HepG2 (cell line): ENCODE data around the gene FKBP1A. TPM values are rescaled to one million over a fixed set of nuclear protein-coding genes. Genes with fewer than 3 reads are reported as not detected.

ENCODE experiments used
- ARNT ChIP-seq: fragments of 450-650 bp; IDR thresholded peaks from 2 replicates; pipeline ENCODE4 v1.6.1; 2017
- ATF5 ChIP-seq: sonication (generic); formaldehyde crosslinking; IDR thresholded peaks from 2 replicates; pipeline ENCODE4 v1.4.0; 2020; ENCODE audit warnings: mild to moderate bottlenecking, low read depth, missing genetic modification reagents
- CHCHD3 ChIP-seq: sonication (generic); formaldehyde crosslinking; IDR thresholded peaks from 2 replicates; pipeline ENCODE4 v1.8.0; 2022; ENCODE audit warnings: mild to moderate bottlenecking, missing genetic modification reagents, moderate library complexity
- FOXA3 ChIP-seq: IDR thresholded peaks from 2 replicates; pipeline ENCODE4 v1.6.1; 2016; ENCODE audit warnings: missing genetic modification reagents, missing compliant biosample characterization
- FOXP1 ChIP-seq, 2 experiments: fragments of 450-650 bp in 1 of 2; IDR thresholded peaks; 2 replicates each; pipeline ENCODE4 v1.6.1; 2017 to 2018; ENCODE audit warnings: antibody characterized with exemption in 1 of 2
- FOXP4 ChIP-seq: sonication (generic); formaldehyde crosslinking; IDR thresholded peaks from 2 replicates; pipeline ENCODE4 v1.4.0; 2020; ENCODE audit warnings: missing genetic modification reagents
- HINFP ChIP-seq: sonication (generic); formaldehyde crosslinking; IDR thresholded peaks from 2 replicates; pipeline ENCODE4 v1.4.0; 2020; ENCODE audit warnings: low read depth, mild to moderate bottlenecking, missing genetic modification reagents
- HOXA7 ChIP-seq: sonication (generic); formaldehyde crosslinking; IDR thresholded peaks from 2 replicates; pipeline ENCODE4 v1.8.1; 2022; ENCODE audit warnings: mild to moderate bottlenecking, missing genetic modification reagents, moderate library complexity
- MXD4 ChIP-seq: IDR thresholded peaks from 2 replicates; pipeline ENCODE4 v1.6.1; 2016; ENCODE audit warnings: mild to moderate bottlenecking, missing biosample characterization, missing genetic modification reagents
- NFIC ChIP-seq: IDR thresholded peaks from 2 replicates; pipeline ENCODE4 v1.6.1; 2012; ENCODE audit warnings: mild to moderate bottlenecking, low read length, inconsistent platforms
- RFX5 ChIP-seq: IDR thresholded peaks from 2 replicates; pipeline ENCODE4 v1.6.1; 2011; ENCODE audit warnings: low read depth, low read length, improper control_type of control experiment
- SRY ChIP-seq: sonication (generic); formaldehyde crosslinking; IDR thresholded peaks from 2 replicates; pipeline ENCODE4 v1.8.0; 2022; ENCODE audit warnings: mild to moderate bottlenecking, missing genetic modification reagents
- TFDP1 ChIP-seq: IDR thresholded peaks from 2 replicates; pipeline ENCODE4 v1.6.1; 2016; ENCODE audit warnings: missing compliant biosample characterization, missing genetic modification reagents, borderline replicate concordance
- ZBTB44 ChIP-seq: sonication (generic); formaldehyde crosslinking; IDR thresholded peaks from 2 replicates; pipeline ENCODE4 v1.4.0; 2020; ENCODE audit warnings: missing genetic modification reagents
- ZFYVE20 ChIP-seq: sonication (generic); formaldehyde crosslinking; IDR thresholded peaks from 2 replicates; pipeline ENCODE4 v1.8.0; 2023; ENCODE audit warnings: low read depth, mild to moderate bottlenecking, moderate library complexity, missing genetic modification reagents, borderline replicate concordance
- ZIK1 ChIP-seq: sonication (generic); formaldehyde crosslinking; IDR thresholded peaks from 2 replicates; pipeline ENCODE4 v1.5.0; 2020; ENCODE audit warnings: mild to moderate bottlenecking, low read depth, missing genetic modification reagents, borderline replicate concordance
- ZMYM3 ChIP-seq: sonication (generic); formaldehyde crosslinking; IDR thresholded peaks from 2 replicates; pipeline ENCODE4 v1.5.1; 2020; ENCODE audit warnings: mild to moderate bottlenecking, missing genetic modification reagents
- ZNF136 ChIP-seq: sonication (generic); formaldehyde crosslinking; IDR thresholded peaks from 2 replicates; pipeline ENCODE4 v1.8.1; 2022; ENCODE audit warnings: low read depth, mild to moderate bottlenecking, moderate library complexity, missing genetic modification reagents
- ZNF512 ChIP-seq: sonication (generic); formaldehyde crosslinking; IDR thresholded peaks from 2 replicates; pipeline ENCODE4 v1.4.0; 2020; ENCODE audit warnings: mild to moderate bottlenecking, missing genetic modification reagents
- ZSCAN31 ChIP-seq: sonication (generic); formaldehyde crosslinking; IDR thresholded peaks from 2 replicates; pipeline ENCODE4 v1.5.0; 2020; ENCODE audit warnings: low read depth, mild to moderate bottlenecking, missing genetic modification reagents
- polyA plus RNA-seq, 8 experiments: library from polyadenylated mRNA; depleted of rRNA in 3 of 8; stranded (reverse) in 7 of 8; unstranded in 1 of 8; fragments of >200 nt; fragmentation: Illumina TruSeq in 4 of 8; extraction: Trizol in 4 of 8; gene quantifications; 2 replicates each; pipeline versions ENCODE4 v1.2.1 to v1.2.3, GENCODE V29; 2011 to 2016; ENCODE audit warnings: low read depth in 4 of 8, missing spikeins in 1 of 8, mixed read lengths in 1 of 8; ENCODE audit not compliant: insufficient read depth in 1 of 8
- total RNA-seq, 5 experiments: library from RNA; depleted of rRNA; stranded (reverse); fragments of >200 nt; fragmentation: Illumina TruSeq; extraction: Trizol; gene quantifications; 2 replicates each; pipeline ENCODE4 v1.2.3, GENCODE V29; 2016; ENCODE audit warnings: low read depth in 1 of 5

Gene FKBP1A
- total and polyA plus RNA-seq, 2 of the 13 experiments (the other 11 are each of a cell fraction or from before 2014, with no cell fraction given) = 119 to 468 TPM

- TF ChIP-seq TFDP1 (peak; percentile 19; the same call in 1 of the 2 replicates), RFX5 (no peak), ZMYM3 (CRISPR knock-in tag) (peak; percentile 61), MXD4 (CRISPR knock-in tag) (no peak), ZNF512 (CRISPR knock-in tag) (no peak), ZFYVE20 (no peak), FOXA3 (CRISPR knock-in tag) (no peak), SRY (CRISPR knock-in tag) (no peak), ZIK1 (CRISPR knock-in tag) (0 out of 2 replicates have a peak, but pooled peaks have one; percentile 0), FOXP1 (IDR thresholded peaks at IDR 0.05) (no peak), FOXP1 (CRISPR knock-in tag; IDR thresholded peaks at IDR 0.05) (peak; percentile 11; the same call in 1 of the 2 replicates), ZSCAN31 (CRISPR knock-in tag) (no peak), CHCHD3 (CRISPR knock-in tag) (peak; percentile 17; the same call in 1 of the 2 replicates), NFIC (no peak; the same call in 1 of the 2 replicates), HINFP (CRISPR knock-in tag) (0 out of 2 replicates have a peak, but pooled peaks have one; percentile 7), FOXP4 (0 out of 2 replicates have a peak, but pooled peaks have one; percentile 23), ZBTB44 (CRISPR knock-in tag) (no peak), ATF5 (CRISPR knock-in tag) (0 out of 2 replicates have a peak, but pooled peaks have one; percentile 14), ZNF136 (no peak), HOXA7 (no peak), ARNT (no peak)
Observed at GRCh38 chr20:1326031-1326930, 66.6 kb downstream of the FKBP1A start (continued).
